ENCODE results near the gene ABLIM2. TPM values are rescaled to one million over a fixed set of nuclear protein-coding genes. Genes with fewer than 3 reads are reported as not detected.

The ABLIM2 gene
- total and polyA plus RNA-seq, 2 experiments from 2014 or later, result 4.9 to 5.8 TPM

GRCh38 chr4:8033067-8033755, 125.4 kb downstream of the ABLIM2 start:
- DNase-seq (ENCODE audit: low read depth in 1 of 2, low spot score in 1 of 2), result no peak
- peaks cover 6% of the 10 kb centered on the region for H3K4me1 ChIP-seq (ENCODE audit: low read depth)
- no peaks in the 10 kb centered on the region for H3K36me3 ChIP-seq
- TF ChIP-seq CTCF (IDR thresholded peaks at IDR 0.05; ENCODE audit: low read depth, low read length), result no peak
- H3K27me3 ChIP-seq, result no peaks in the 10 kb centered on the region
- no peaks in the 10 kb centered on the region for H3K9me3 ChIP-seq (ENCODE audit: low read depth)
- no peak overlapping the region for H3K27ac ChIP-seq
- H3K4me3 ChIP-seq, result no peak overlapping the region

- Histone ChIP-seq H3K36me3 (no peaks in the 10 kb centered on the region), H3K27me3 (no peaks in the 10 kb centered on the region), H3K4me1 (ENCODE audit: low read depth) (peaks cover 6% of the 10 kb centered on the region), H3K4me3 (no peak overlapping the region), H3K27ac (no peak overlapping the region), H3K9me3 (ENCODE audit: low read depth) (no peaks in the 10 kb centered on the region)
- TF ChIP-seq CTCF (IDR thresholded peaks at IDR 0.05; ENCODE audit: low read depth, low read length), result no peak
- no peak for DNase-seq (ENCODE audit: low read depth in 1 of 2, low spot score in 1 of 2)
These were observed 126.2 kb downstream of the ABLIM2 start for GRCh38 chr4:8032381-8032780.

GRCh38 chr4:8030121-8030781, 128.4 kb downstream of the ABLIM2 start:
- DNase-seq (ENCODE audit: low read depth in 1 of 2, low spot score in 1 of 2), result no peak
- no peak for TF ChIP-seq CTCF (IDR thresholded peaks at IDR 0.05; ENCODE audit: low read depth, low read length)
- Histone ChIP-seq H3K27ac (no peak overlapping the region), H3K4me1 (ENCODE audit: low read depth) (peaks cover 6% of the 10 kb centered on the region), H3K4me3 (no peak overlapping the region), H3K27me3 (no peaks in the 10 kb centered on the region), H3K36me3 (no peaks in the 10 kb centered on the region), H3K9me3 (ENCODE audit: low read depth) (no peaks in the 10 kb centered on the region)

GRCh38 chr4:8029689-8030088, 128.9 kb downstream of the ABLIM2 start:
- DNase-seq (ENCODE audit: low read depth in 1 of 2, low spot score in 1 of 2), result no peak
- Histone ChIP-seq H3K27me3 (no peaks in the 10 kb centered on the region), H3K4me1 (ENCODE audit: low read depth) (peaks cover 6% of the 10 kb centered on the region), H3K4me3 (no peak overlapping the region), H3K36me3 (no peaks in the 10 kb centered on the region), H3K27ac (no peak overlapping the region), H3K9me3 (ENCODE audit: low read depth) (no peaks in the 10 kb centered on the region)
- no peak for TF ChIP-seq CTCF (IDR thresholded peaks at IDR 0.05; ENCODE audit: low read depth, low read length)

GRCh38 chr4:8028884-8029568, 129.6 kb downstream of the ABLIM2 start:
- Histone ChIP-seq H3K4me1 (ENCODE audit: low read depth) (peaks cover 6% of the 10 kb centered on the region), H3K4me3 (no peak overlapping the region), H3K9me3 (ENCODE audit: low read depth) (no peaks in the 10 kb centered on the region), H3K36me3 (no peaks in the 10 kb centered on the region), H3K27ac (no peak overlapping the region), H3K27me3 (no peaks in the 10 kb centered on the region)
- no peak for DNase-seq (ENCODE audit: low read depth in 1 of 2, low spot score in 1 of 2)
- TF ChIP-seq CTCF (IDR thresholded peaks at IDR 0.05; ENCODE audit: low read depth, low read length), result no peak

All from cardiac muscle cell (in vitro differentiated cells and primary cell).